ENCODE data around the gene ACAA2. TPM values are rescaled to one million over a fixed set of nuclear protein-coding genes. Genes with fewer than 3 reads are reported as not detected.

Gene ACAA2
- total RNA-seq, 4 donors from 2014 or later: 43.0 to 214 (median 147) TPM

DNA sequence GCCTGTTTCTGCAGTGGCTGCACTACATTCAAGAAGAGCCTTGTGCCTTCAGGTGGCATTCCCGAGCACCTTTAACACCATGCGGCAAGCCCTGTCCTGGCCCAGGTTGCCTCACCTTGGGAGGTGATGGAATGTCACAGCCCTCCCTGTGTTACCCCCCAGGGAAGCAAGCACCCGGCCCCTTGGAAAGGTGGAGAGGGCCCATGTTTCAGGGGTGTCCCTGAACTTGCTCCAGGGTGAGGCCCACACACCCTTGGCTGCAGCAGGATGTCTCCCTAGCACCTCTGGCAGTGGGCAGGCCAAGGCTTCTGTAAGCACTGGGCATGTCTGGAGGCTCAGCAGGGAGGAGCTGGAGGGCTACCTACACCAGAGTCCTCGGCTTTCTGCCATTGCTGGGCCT, 29.3 kb upstream of the ACAA2 start:
- Histone ChIP-seq H3K27ac (no peak overlapping the region), H3K4me1 (peaks cover 0 to 8% (median 4%) of the 10 kb centered on the region in 4 donors), H3K27me3 (no peaks in the 10 kb centered on the region), H3K9me3 (no peaks in the 10 kb centered on the region), H3K4me3 (no peak overlapping the region), H3K36me3 (peaks cover 0 to 8% (median 0%) of the 10 kb centered on the region in 4 donors)
- WGBS, 2 donors (ENCODE audit: low coverage in 1 of 2): 90% methylated on average over 3 of the region's 4 CpGs; no CpG with 5 or more reads in 1 of the 2 donors
- no peak for DNase-seq
- intact Hi-C loops (cut with DNase I; ENCODE audit: low total_unique reads) (no loop called here), in situ Hi-C loops (cut with MboI; ENCODE audit: low pct_ligation_motif_present in 1 of 4, low pct_unique_long_range_greater_than_20kb in 1 of 4, low sequenced_read_pairs in 3 of 4) (no loop called here)
- no peak for TF ChIP-seq CTCF (IDR thresholded peaks at IDR 0.05)
- no peak for TF ChIP-seq POLR2A (IDR thresholded peaks at IDR 0.05)
- TF ChIP-seq EP300 (IDR thresholded peaks at IDR 0.05; ENCODE audit: low read depth): no peak
- TF ChIP-seq POLR2AphosphoS5 (IDR thresholded peaks at IDR 0.05): no peak

DNA sequence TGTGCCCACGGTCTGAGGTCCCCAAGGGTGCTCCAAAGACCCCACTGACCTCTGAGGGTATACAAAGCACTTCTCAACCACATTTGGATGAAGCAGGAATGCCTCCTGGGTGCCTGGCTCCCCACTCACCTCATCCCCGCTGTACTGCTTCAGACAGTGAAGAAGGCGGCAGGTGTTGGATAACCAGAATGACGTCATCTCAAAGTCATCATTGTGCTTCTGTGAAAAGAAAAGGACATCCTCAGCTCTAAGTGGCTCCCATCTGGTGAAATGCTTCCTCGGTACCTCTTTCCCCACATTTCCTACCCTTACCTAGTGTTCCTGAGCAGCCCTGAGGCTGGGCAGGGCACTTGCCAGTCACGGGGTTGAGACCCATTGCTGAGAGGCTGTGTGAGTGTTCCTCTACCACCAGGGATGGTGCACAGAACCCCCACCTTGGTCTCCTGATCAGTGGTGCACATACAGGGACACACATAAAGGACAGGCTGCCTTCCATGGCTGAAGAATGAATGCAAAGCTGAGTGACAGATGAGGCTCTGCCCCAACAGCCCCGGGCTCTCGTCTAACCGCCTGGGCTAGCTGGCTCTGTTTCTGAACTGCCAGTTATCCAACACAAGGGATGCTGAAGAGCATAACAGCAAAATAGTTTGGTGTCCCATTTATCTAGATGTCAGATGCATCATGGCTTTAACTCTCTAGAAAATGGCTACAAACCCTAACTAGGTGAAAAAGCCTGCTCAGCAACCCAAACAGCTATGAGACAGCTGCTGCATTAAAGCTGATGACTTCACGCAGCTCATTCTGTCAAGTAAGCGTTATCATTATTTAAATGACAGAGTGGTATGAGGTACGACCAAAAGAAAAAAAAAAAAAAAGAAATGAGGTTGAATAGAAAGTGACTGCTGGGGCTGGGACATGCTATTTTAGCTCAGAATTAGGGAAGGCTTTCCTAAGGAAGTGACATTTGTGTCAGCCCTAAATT, 28.2 kb upstream of the ACAA2 start:
- no peaks in the 10 kb centered on the region for H3K27me3 ChIP-seq
- H3K9me3 ChIP-seq: no peaks in the 10 kb centered on the region
- DNase-seq: no peak
- intact Hi-C loops (cut with DNase I; ENCODE audit: low total_unique reads) (no loop called here), in situ Hi-C loops (cut with MboI; ENCODE audit: low pct_ligation_motif_present in 1 of 4, low pct_unique_long_range_greater_than_20kb in 1 of 4, low sequenced_read_pairs in 3 of 4) (no loop called here)
- 88 to 93% methylated on average over 7 to 12 of the region's 12 CpGs for WGBS, 2 donors (ENCODE audit: low coverage in 1 of 2)
- TF ChIP-seq POLR2A (IDR thresholded peaks at IDR 0.05): no peak
- no peak for TF ChIP-seq CTCF (IDR thresholded peaks at IDR 0.05)
- TF ChIP-seq EP300 (IDR thresholded peaks at IDR 0.05; ENCODE audit: low read depth): no peak
- no peak for TF ChIP-seq POLR2AphosphoS5 (IDR thresholded peaks at IDR 0.05)
- peaks cover 0 to 7% (median 2%) of the 10 kb centered on the region in 4 donors for H3K4me1 ChIP-seq
- peaks cover 0 to 8% (median 0%) of the 10 kb centered on the region in 4 donors for H3K36me3 ChIP-seq
- no peak overlapping the region for H3K4me3 ChIP-seq
- no peak overlapping the region for H3K27ac ChIP-seq

- H3K9me3 ChIP-seq: no peaks in the 10 kb centered on the region
- peaks cover 0 to 8% (median 0%) of the 10 kb centered on the region in 4 donors for H3K36me3 ChIP-seq
- H3K27me3 ChIP-seq: no peaks in the 10 kb centered on the region
- TF ChIP-seq POLR2A (IDR thresholded peaks at IDR 0.05): no peak
- TF ChIP-seq POLR2AphosphoS5 (IDR thresholded peaks at IDR 0.05): no peak
- TF ChIP-seq CTCF (IDR thresholded peaks at IDR 0.05): no peak
- no peak for TF ChIP-seq EP300 (IDR thresholded peaks at IDR 0.05; ENCODE audit: low read depth)
- H3K27ac ChIP-seq: no peak overlapping the region
- DNase-seq: no peak
- in situ Hi-C loops (cut with MboI; ENCODE audit: low pct_ligation_motif_present in 1 of 4, low pct_unique_long_range_greater_than_20kb in 1 of 4, low sequenced_read_pairs in 3 of 4) (no loop called here), intact Hi-C loops (cut with DNase I; ENCODE audit: low total_unique reads) (no loop called here)
- WGBS, 2 donors (ENCODE audit: low coverage in 1 of 2): 85 to 91% methylated on average over 4 to 8 of the region's 8 CpGs
- H3K4me1 ChIP-seq: no peaks in the 10 kb centered on the region
- H3K4me3 ChIP-seq: no peak overlapping the region
These were observed 25.7 kb upstream of the ACAA2 start for GRCh38 chr18:49839012-49839411.

- DNase-seq: no peak
- in situ Hi-C loops (cut with MboI; ENCODE audit: low pct_ligation_motif_present in 1 of 4, low pct_unique_long_range_greater_than_20kb in 1 of 4, low sequenced_read_pairs in 3 of 4) (no loop called here), intact Hi-C loops (cut with DNase I; ENCODE audit: low total_unique reads) (no loop called here)
- Histone ChIP-seq H3K9me3 (no peaks in the 10 kb centered on the region), H3K4me3 (no peak overlapping the region), H3K27me3 (no peaks in the 10 kb centered on the region), H3K36me3 (peaks cover 0 to 8% (median 0%) of the 10 kb centered on the region in 4 donors), H3K4me1 (no peaks in the 10 kb centered on the region), H3K27ac (no peak overlapping the region)
- TF ChIP-seq CTCF (IDR thresholded peaks at IDR 0.05) (no peak), POLR2A (IDR thresholded peaks at IDR 0.05) (no peak), POLR2AphosphoS5 (IDR thresholded peaks at IDR 0.05) (no peak), EP300 (IDR thresholded peaks at IDR 0.05; ENCODE audit: low read depth) (no peak)
- WGBS, 2 donors (ENCODE audit: low coverage in 1 of 2): 95 to 98% methylated on average over 4 of the region's 4 CpGs
These were observed 25.0 kb upstream of the ACAA2 start for GRCh38 chr18:49838381-49838780.

Measured in transverse colon (tissue), 4 donors.